ENCODE results near the gene SCAF8. TPM values are rescaled to one million over a fixed set of nuclear protein-coding genes. Genes with fewer than 3 reads are reported as not detected.

SCAF8 gene
- total and polyA plus RNA-seq, 2 of the 8 experiments (the other 6 are each of a cell fraction or from before 2014, with no cell fraction given), result 20.3 to 46.3 TPM

DNA sequence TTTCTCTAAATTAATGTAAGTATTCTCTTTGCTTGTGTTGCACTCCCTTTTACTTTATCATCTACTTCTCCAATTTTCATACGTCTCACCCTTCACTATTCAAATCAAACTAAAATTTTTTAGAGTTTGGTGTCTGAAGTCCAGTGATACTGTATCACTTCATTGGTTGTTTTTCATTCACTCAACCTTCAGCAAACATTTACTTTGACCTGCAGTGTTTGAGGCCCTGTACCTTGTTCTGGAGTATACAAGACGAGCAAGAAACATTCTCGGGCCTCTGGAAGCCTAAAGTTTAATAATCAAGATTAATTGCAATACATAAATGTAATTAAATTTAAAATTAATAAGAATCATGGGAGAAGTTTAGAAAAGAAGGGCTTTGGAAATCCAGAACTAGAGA, 64.6 kb downstream of the SCAF8 start:
- Histone ChIP-seq H3K79me2 (ENCODE audit: control insufficient read depth in 1 of 2, insufficient read depth in 2 of 2, low read length in 2 of 2) (peaks cover 0 to 5% of the 10 kb centered on the region in 2 experiments; a peak in 1 of 4 replicates), H2BK15ac (ENCODE audit: low read length) (no peak overlapping the region), H3K9ac (replicated peaks in 1 of 4; ENCODE audit: extremely low read depth in 1 of 4, low read depth in 3 of 4, low read length in 3 of 4) (no peak overlapping the region), H3K27ac (ENCODE audit: low read depth, low read length) (no peak overlapping the region), H3K56ac (replicated peaks; ENCODE audit: insufficient read length, low read depth, low read length) (no peak overlapping the region), H2AFZ (ENCODE audit: low read length) (no peak overlapping the region), H3K4ac (replicated peaks; ENCODE audit: insufficient read length, low read depth, low read length) (no peak overlapping the region), H3K27me3 (replicated peaks in 1 of 4; ENCODE audit: control insufficient read depth in 3 of 4, extremely low read depth in 1 of 4, insufficient read depth in 3 of 4, low read length in 3 of 4) (no peaks in the 10 kb centered on the region), H4K91ac (replicated peaks; ENCODE audit: insufficient read length, low read length) (no peak overlapping the region), H3K4me3 (ENCODE audit: extremely low read depth in 1 of 4, insufficient read depth in 2 of 4, low read depth in 3 of 4, low read length in 4 of 4) (no peak overlapping the region), H2AK5ac (ENCODE audit: low read depth, low read length) (no peak overlapping the region), H3K4me1 (replicated peaks in 1 of 4; ENCODE audit: control insufficient read depth in 3 of 4, insufficient read depth in 4 of 4, low read length in 3 of 4) (no peaks in the 10 kb centered on the region), H4K20me1 (replicated peaks in 1 of 2; ENCODE audit: control insufficient read depth in 1 of 2, insufficient read depth in 2 of 2, low read length in 2 of 2) (no peaks in the 10 kb centered on the region), H2BK12ac (ENCODE audit: low read depth, low read length) (no peak overlapping the region), H3K9me3 (ENCODE audit: insufficient read depth in 2 of 2, low read depth in 1 of 2, low read length in 1 of 2) (no peaks in the 10 kb centered on the region), H4K5ac (ENCODE audit: insufficient read length, low read depth, low read length) (no peak overlapping the region), H3K36me3 (ENCODE audit: control insufficient read depth in 2 of 4, insufficient read depth in 4 of 4, low read length in 3 of 4) (peaks cover 0 to 50% (median 11%) of the 10 kb centered on the region in 4 experiments; a peak in 5 of 8 replicates), H3K23ac (ENCODE audit: insufficient read length) (no peak overlapping the region), H3K79me1 (ENCODE audit: low read depth, low read length) (no peaks in the 10 kb centered on the region), H2BK120ac (replicated peaks; ENCODE audit: low read depth, low read length) (no peak overlapping the region), H2BK5ac (ENCODE audit: low read depth, low read length) (no peak overlapping the region), H4K8ac (ENCODE audit: extremely low read depth, insufficient read depth, low read length) (no peak overlapping the region), H3K18ac (ENCODE audit: extremely low read depth, low read length) (no peak overlapping the region), H2BK20ac (ENCODE audit: low read length) (no peak overlapping the region), H3K14ac (ENCODE audit: insufficient read length) (no peak overlapping the region), H3K23me2 (ENCODE audit: low read depth, low read length) (no peaks in the 10 kb centered on the region), H3K4me2 (ENCODE audit: insufficient read depth in 1 of 2, low read depth in 2 of 2, low read length in 2 of 2) (no peak overlapping the region)
- ChIA-PET POLR2A (ENCODE audit: partially characterized antibody) (no interaction called here), CTCF (ENCODE audit: partially characterized antibody) (interaction anchor here (1.7 kb wide), 1 partner anchor 122 kb away, joined by 4 read pairs; no protein-coding TSS in a partner anchor)
- 97 to 100% methylated on average over 1 to 3 of the region's 3 CpGs for WGBS, 2 experiments (ENCODE audit: extremely low coverage in 1 of 2, insufficient coverage in 1 of 2, insufficient read length in 1 of 2, insufficient replicate concordance in 2 of 2, low coverage in 1 of 2, low lambda C conversion rate in 2 of 2, missing lambda C conversion rate in 1 of 2)
- DNase-seq (ENCODE audit: low read depth in 1 of 2, low spot score in 2 of 2) (no peak), FAIRE-seq (no peak)
- no peak for TF ChIP-seq PHF8 (conservative IDR thresholded peaks at IDR 0.05; ENCODE audit: low read depth, low read length)
- no peak for TF ChIP-seq TBP (IDR thresholded peaks at IDR 0.05; ENCODE audit: low read depth, low read length)
- TF ChIP-seq KDM5A (IDR thresholded peaks at IDR 0.05; ENCODE audit: low read length), result no peak
- no peak for TF ChIP-seq CHD1 (IDR thresholded peaks at IDR 0.05; ENCODE audit: low read depth, low read length)
- no peak for TF ChIP-seq RXRA (IDR thresholded peaks at IDR 0.05; ENCODE audit: insufficient read depth, low read depth, low read length)
- no peak for TF ChIP-seq CEBPB (IDR thresholded peaks at IDR 0.05; ENCODE audit: low read depth, low read length)
- TF ChIP-seq SIX5 (IDR thresholded peaks at IDR 0.05; ENCODE audit: low read depth, low read length), result no peak
- TF ChIP-seq TAF7 (optimal IDR thresholded peaks at IDR 0.05; ENCODE audit: borderline replicate concordance, low read depth, low read length), result no peak
- no peak for TF ChIP-seq ZNF274 (IDR thresholded peaks at IDR 0.05; ENCODE audit: borderline replicate concordance, extremely low read depth, low read length)
- TF ChIP-seq YY1 (IDR thresholded peaks at IDR 0.05; ENCODE audit: low read depth, low read length), result no peak
- TF ChIP-seq SP1 (IDR thresholded peaks at IDR 0.05; ENCODE audit: low read depth, low read length), result no peak
- TF ChIP-seq BRCA1 (IDR thresholded peaks at IDR 0.05; ENCODE audit: low read depth, low read length), result no peak
- TF ChIP-seq TAF1 (IDR thresholded peaks at IDR 0.05; ENCODE audit: low read depth, low read length), result no peak
- TF ChIP-seq, protein P1, sequence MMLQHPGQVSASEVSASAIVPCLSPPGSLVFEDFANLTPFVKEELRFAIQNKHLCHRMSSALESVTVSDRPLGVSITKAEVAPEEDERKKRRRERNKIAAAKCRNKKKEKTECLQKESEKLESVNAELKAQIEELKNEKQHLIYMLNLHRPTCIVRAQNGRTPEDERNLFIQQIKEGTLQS (IDR thresholded peaks at IDR 0.05; ENCODE audit: insufficient read depth, low read depth, low read length), result no peak
- TF ChIP-seq TCF12 (IDR thresholded peaks at IDR 0.05; ENCODE audit: low read depth, low read length), result no peak
- no peak for TF ChIP-seq FOSL1 (IDR thresholded peaks at IDR 0.05; ENCODE audit: insufficient read depth, low read depth, low read length)
